Motor neuron (in vitro differentiated cells): ENCODE data around the gene METRN. TPM values are rescaled to one million over a fixed set of nuclear protein-coding genes. Genes with fewer than 3 reads are reported as not detected.

Source experiments
- ATAC-seq, 8 experiments: fragments of 200-7000 bp; cut with Tn5 transposase; replicated peaks in 6 of 8; 2 replicates each; pipeline ENCODE4 v1.8.0; 2021; ENCODE audit warnings: mild to moderate bottlenecking in 8 of 8, moderate library complexity in 8 of 8
- H3K27ac ChIP-seq, 2 donors: fragments of 250-450 bp; sonication (Bioruptor Pico); 2 replicates each; pipeline ENCODE4 v1.9.0; 2021; ENCODE audit warnings: antibody characterized with exemption in 2 of 2, mild to moderate bottlenecking in 2 of 2, moderate library complexity in 1 of 2
- H3K4me1 ChIP-seq, 2 donors: fragments of 250-450 bp; sonication (Bioruptor Pico); replicated peaks in 1 of 2; 2 replicates each; pipeline ENCODE4 v1.6.1; 2021; ENCODE audit warnings: antibody characterized with exemption in 2 of 2, mild to moderate bottlenecking in 2 of 2, moderate library complexity in 1 of 2
- H3K4me3 ChIP-seq, 5 donors: fragments of 250-450 bp; sonication (Bioruptor Pico); 2 replicates each; pipeline ENCODE4 v1.9.0; 2021; ENCODE audit warnings: antibody characterized with exemption in 5 of 5, mild to moderate bottlenecking in 5 of 5, moderate library complexity in 4 of 5
- WGBS, 10 experiments: fragments of 450-650 bp; shearing (Covaris generic); methylation state at CpG; one replicate each; pipeline ENCODE4 v1.0.0; 2022; 5-methylcytosine and 5-hydroxymethylcytosine counted together
- in situ Hi-C, 9 experiments: fragments of 400-800 bp; cut with MboI; loops; one replicate each; pipeline ENCODE4 v1.15.0; 2021; ENCODE audit warnings: low sequenced_read_pairs in 9 of 9, low pct_unique_long_range_greater_than_20kb in 2 of 9; ENCODE audit not compliant: unreplicated experiment in 9 of 9
- total RNA-seq, 8 experiments: library from RNA; unstranded; fragments of 300-600 nt; gene quantifications; 2 replicates each; pipeline versions ENCODE4 v1.2.3 to v1.2.4, GENCODE V29; 2022

The METRN gene
- total RNA-seq, result 100 to 1,000 TPM in 2 of 8 experiments, 10 to 100 TPM in 6; 10.1 to 402 (median 34.9) TPM

GRCh38 chr16:714558-715476 is at the start of gene METRN:
Gene METRN, plus strand, starts transcription at chr16:715118. Its CDS starts 172 bp downstream, at chr16:715290.
- in situ Hi-C loops, result loop anchor here in 1 of 9 experiments (25.0 kb wide), 1 partner anchor 347 kb away; the partner anchor contains the start of gene SSTR5
- Histone ChIP-seq H3K27ac (peak within 1 kb of the TSS; percentile 51 to 89), H3K4me1 (peaks cover 61 to 66% of the 10 kb centered on the region in 2 donors), H3K4me3 (peak within 1 kb of the TSS; percentile 41 to 74 (median 61))
- no CpG with 5 or more reads among the region's 108 CpGs for WGBS, 10 experiments
- ATAC-seq, result peak; percentile 65 to 82 (median 71)

- H3K4me1 ChIP-seq, result peaks cover 10 to 12% of the 10 kb centered on the region in 2 donors
- ATAC-seq, result no peak
- H3K27ac ChIP-seq, result no peak overlapping the region
- H3K4me3 ChIP-seq, result no peak overlapping the region
- 67 to 100% (median 100%) methylated on average over 1 to 5 of the region's 13 CpGs; no CpG with 5 or more reads in 5 of the 10 experiments for WGBS, 10 experiments
- in situ Hi-C loops, result no loop called here
Measured at GRCh38 chr16:666572-666971, 48.3 kb upstream of the METRN start.

GRCh38 chr16:667113-667779 is 47.7 kb upstream of the METRN start:
- WGBS, 10 experiments, result 77 to 100% (median 88%) methylated on average over 1 to 8 of the region's 22 CpGs; no CpG with 5 or more reads in 4 of the 10 experiments
- in situ Hi-C loops, result no loop called here
- Histone ChIP-seq H3K4me1 (peaks cover 10 to 11% of the 10 kb centered on the region in 2 donors), H3K27ac (peak overlapping the region in 1 of 2 donors; percentile 29), H3K4me3 (peak overlapping the region in 2 of 5 donors; percentile 53 to 57)
- no peak for ATAC-seq

- Histone ChIP-seq H3K4me3 (peak within 1 kb of the TSS; percentile 48 to 88 (median 57)), H3K27ac (peak within 1 kb of the TSS; percentile 14 to 29), H3K4me1 (peaks cover 10 to 11% of the 10 kb centered on the region in 2 donors)
- WGBS, 10 experiments, result 0% methylated on average over 1 to 2 of the region's 78 CpGs; no CpG with 5 or more reads in 6 of the 10 experiments
- in situ Hi-C loops, result no loop called here
- peak; percentile 89 to 97 (median 92) for ATAC-seq
Measured at GRCh38 chr16:667780-668518, 47.0 kb upstream of the METRN start, which contains the start of gene RHOT2. Gene RHOT2, plus strand, starts transcription at chr16:668132. Its CDS starts 68 bp downstream, at chr16:668200.

GRCh38 chr16:668519-669171 is 46.3 kb upstream of the METRN start:
- WGBS, 10 experiments, result 0 to 18% (median 12%) methylated on average over 2 to 39 of the region's 50 CpGs; no CpG with 5 or more reads in 6 of the 10 experiments

GRCh38 chr16:669666-670065 is 45.3 kb upstream of the METRN start:
- in situ Hi-C loops, result no loop called here
- WGBS, 10 experiments, result 100% methylated on average over 1 of the region's 13 CpGs; no CpG with 5 or more reads in 9 of the 10 experiments

More at GRCh38 chr16:668519-669171, 46.3 kb upstream of the METRN start:
- H3K4me1 ChIP-seq, result peaks cover 10 to 11% of the 10 kb centered on the region in 2 donors
- H3K4me3 ChIP-seq, result peak overlapping the region; percentile 48 to 88 (median 57)
- peak in 3 of 8 experiments; percentile 6 to 17 (median 8) for ATAC-seq
- peak overlapping the region; percentile 14 to 29 for H3K27ac ChIP-seq
- in situ Hi-C loops, result no loop called here

GRCh38 chr16:670485-671352 is 44.2 kb upstream of the METRN start:
- peaks cover 16 to 18% of the 10 kb centered on the region in 2 donors for H3K4me1 ChIP-seq
- no peak for ATAC-seq
- no peak overlapping the region for H3K27ac ChIP-seq
- in situ Hi-C loops, result no loop called here
- 80 to 100% (median 91%) methylated on average over 1 to 14 of the region's 52 CpGs; no CpG with 5 or more reads in 6 of the 10 experiments for WGBS, 10 experiments
- H3K4me3 ChIP-seq, result no peak overlapping the region

More at GRCh38 chr16:669666-670065, 45.3 kb upstream of the METRN start:
- Histone ChIP-seq H3K4me1 (peaks cover 10 to 11% of the 10 kb centered on the region in 2 donors), H3K4me3 (no peak overlapping the region), H3K27ac (no peak overlapping the region)
- ATAC-seq, result no peak

- in situ Hi-C loops, result no loop called here
- no peak overlapping the region for H3K27ac ChIP-seq
- ATAC-seq, result no peak
- H3K4me3 ChIP-seq, result no peak overlapping the region
- peaks cover 18 to 19% of the 10 kb centered on the region in 2 donors for H3K4me1 ChIP-seq
- 80% methylated on average over 3 of the region's 40 CpGs; no CpG with 5 or more reads in 9 of the 10 experiments for WGBS, 10 experiments
Measured at GRCh38 chr16:671353-672131, 43.4 kb upstream of the METRN start.

GRCh38 chr16:672371-672770 is 42.5 kb upstream of the METRN start:
- no peak overlapping the region for H3K27ac ChIP-seq
- 96 to 100% (median 100%) methylated on average over 1 to 4 of the region's 19 CpGs; no CpG with 5 or more reads in 7 of the 10 experiments for WGBS, 10 experiments
- no peak overlapping the region for H3K4me3 ChIP-seq
- ATAC-seq, result no peak
- in situ Hi-C loops, result no loop called here
- peaks cover 18 to 19% of the 10 kb centered on the region in 2 donors for H3K4me1 ChIP-seq

- H3K27ac ChIP-seq, result no peak overlapping the region
- WGBS, 10 experiments, result 80 to 100% (median 99%) methylated on average over 1 to 11 of the region's 21 CpGs; no CpG with 5 or more reads in 6 of the 10 experiments
- in situ Hi-C loops, result no loop called here
Measured at GRCh38 chr16:672851-673250, 42.1 kb upstream of the METRN start.

More at GRCh38 chr16:672851-673250, 42.1 kb upstream of the METRN start:
- no peak overlapping the region for H3K4me3 ChIP-seq
- H3K4me1 ChIP-seq, result peaks cover 15% of the 10 kb centered on the region in 2 donors
- ATAC-seq, result no peak
